ENCODE data around the gene CCDC57. TPM values are rescaled to one million over a fixed set of nuclear protein-coding genes. Genes with fewer than 3 reads are reported as not detected.

CCDC57 gene
- total RNA-seq, 2 donors from 2014 or later = 24.5 to 46.1 TPM

DNA sequence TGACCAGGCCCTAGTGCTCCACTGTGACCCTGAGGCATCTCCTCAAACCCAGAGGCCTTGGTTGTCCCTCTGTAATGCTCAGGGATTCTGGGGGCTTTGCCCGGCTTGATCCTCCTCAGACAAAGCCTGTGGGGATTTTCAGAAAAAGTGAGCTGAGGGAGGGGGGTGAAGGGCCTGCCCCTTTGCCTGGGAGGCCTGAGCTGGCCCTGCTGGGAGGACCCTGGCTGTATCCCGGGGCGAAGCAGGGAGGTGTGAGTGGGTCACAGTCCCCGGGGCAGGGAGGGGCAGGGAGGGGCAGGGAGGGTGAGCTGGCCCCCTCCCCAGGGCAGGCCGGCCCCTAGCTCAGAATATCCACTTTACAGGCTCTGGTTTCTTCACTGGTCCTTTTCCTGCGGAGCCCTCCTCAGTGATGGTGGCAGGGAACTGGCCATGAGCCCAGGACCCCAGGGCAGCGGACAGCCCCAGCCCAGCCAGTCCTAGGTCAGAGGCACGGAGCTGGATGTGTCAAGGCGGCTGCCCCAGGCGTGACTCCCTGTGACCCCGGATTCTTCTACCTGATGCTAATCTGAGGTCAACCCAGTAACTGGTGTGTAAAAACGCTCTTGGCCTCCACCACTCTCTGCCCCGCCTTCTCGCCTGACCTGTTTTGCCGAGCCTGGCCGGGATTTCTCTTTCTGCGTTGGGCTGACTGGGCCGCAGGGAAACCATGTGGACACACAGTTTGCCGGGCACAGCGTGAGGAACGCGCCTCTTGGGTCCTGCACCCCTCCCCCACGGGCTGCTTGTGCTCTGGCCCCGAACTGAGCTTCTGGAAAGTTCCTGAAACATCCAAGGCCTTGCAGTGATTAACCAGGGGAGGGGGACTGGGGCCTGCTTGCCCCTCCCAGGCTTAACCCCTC is 108.8 kb downstream of the CCDC57 start:
- H3K27ac ChIP-seq = no peak overlapping the region
- intact Hi-C loops (cut with DNase I) = no loop called here

GRCh38 chr17:82101767-82102679 is 110.6 kb downstream of the CCDC57 start:
- TF ChIP-seq, protein P1, sequence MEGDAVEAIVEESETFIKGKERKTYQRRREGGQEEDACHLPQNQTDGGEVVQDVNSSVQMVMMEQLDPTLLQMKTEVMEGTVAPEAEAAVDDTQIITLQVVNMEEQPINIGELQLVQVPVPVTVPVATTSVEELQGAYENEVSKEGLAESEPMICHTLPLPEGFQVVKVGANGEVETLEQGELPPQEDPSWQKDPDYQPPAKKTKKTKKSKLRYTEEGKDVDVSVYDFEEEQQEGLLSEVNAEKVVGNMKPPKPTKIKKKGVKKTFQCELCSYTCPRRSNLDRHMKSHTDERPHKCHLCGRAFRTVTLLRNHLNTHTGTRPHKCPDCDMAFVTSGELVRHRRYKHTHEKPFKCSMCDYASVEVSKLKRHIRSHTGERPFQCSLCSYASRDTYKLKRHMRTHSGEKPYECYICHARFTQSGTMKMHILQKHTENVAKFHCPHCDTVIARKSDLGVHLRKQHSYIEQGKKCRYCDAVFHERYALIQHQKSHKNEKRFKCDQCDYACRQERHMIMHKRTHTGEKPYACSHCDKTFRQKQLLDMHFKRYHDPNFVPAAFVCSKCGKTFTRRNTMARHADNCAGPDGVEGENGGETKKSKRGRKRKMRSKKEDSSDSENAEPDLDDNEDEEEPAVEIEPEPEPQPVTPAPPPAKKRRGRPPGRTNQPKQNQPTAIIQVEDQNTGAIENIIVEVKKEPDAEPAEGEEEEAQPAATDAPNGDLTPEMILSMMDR (IDR thresholded peaks at IDR 0.05) = no peak
- Histone ChIP-seq H3K27ac (no peak overlapping the region), H3K9me3 (no peaks in the 10 kb centered on the region), H3K4me3 (no peak overlapping the region), H3K36me3 (no peaks in the 10 kb centered on the region), H3K4me1 (peaks cover 34% of the 10 kb centered on the region), H3K9ac (ENCODE audit: low read depth in 2 of 2, low read length in 2 of 2) (no peak overlapping the region), H3K27me3 (no peaks in the 10 kb centered on the region)
- DNase-seq = no peak
- intact Hi-C loops (cut with DNase I) = no loop called here

More for the DNA sequence above, 108.8 kb downstream of the CCDC57 start:
- no peaks in the 10 kb centered on the region for H3K9me3 ChIP-seq
- no peaks in the 10 kb centered on the region for H3K36me3 ChIP-seq
- no peaks in the 10 kb centered on the region for H3K27me3 ChIP-seq
- H3K4me1 ChIP-seq = peaks cover 33% of the 10 kb centered on the region
- no peak overlapping the region for H3K4me3 ChIP-seq
- peak; percentile 70 for DNase-seq
- no peak overlapping the region for H3K9ac ChIP-seq (ENCODE audit: low read depth in 2 of 2, low read length in 2 of 2)
- TF ChIP-seq, protein P1 (IDR thresholded peaks at IDR 0.05) = no peak

- H3K27ac ChIP-seq = no peak overlapping the region
Observed at GRCh38 chr17:82101301-82101715, 111.3 kb downstream of the CCDC57 start.

DNA sequence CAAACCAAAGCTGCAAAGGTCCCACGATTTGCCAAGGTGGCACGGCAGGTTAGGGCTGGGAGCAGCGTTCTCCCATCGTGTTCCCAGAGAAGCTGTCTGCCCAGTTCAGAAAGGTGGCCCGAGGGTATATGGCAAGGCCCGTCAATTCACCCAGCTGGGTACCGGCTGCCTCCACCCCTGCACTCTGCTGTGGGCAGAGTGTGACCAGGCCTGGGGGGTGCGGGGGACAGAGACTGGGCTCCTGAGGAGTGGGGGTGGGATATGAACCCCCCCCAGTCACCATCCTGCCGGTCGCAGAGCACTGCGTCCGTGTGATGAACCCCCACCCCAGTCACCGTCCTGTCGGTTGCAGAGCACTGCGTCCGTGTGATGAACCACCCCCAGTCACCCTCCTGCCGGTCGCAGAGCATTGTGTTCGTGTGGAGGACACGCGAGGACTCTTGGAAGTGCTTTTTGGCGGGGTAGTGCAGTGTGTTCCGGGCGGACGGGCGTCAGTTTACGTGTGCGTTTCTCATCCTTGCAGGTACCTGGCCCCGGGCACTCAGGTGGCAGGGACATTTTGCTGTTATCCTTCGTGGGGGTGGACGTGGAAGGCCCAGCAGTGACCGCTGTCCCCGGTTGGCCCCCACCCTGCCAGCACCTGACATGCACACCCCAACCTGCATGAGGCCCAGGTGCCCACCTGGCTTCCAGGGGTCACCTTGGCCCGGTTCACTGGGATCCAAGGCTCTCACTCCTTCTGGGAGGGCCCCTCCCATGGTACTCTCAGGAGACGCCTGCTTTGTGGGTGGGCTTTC is 111.9 kb downstream of the CCDC57 start:
- intact Hi-C loops (cut with DNase I) = no loop called here
- Histone ChIP-seq H3K4me3 (no peak overlapping the region), H3K4me1 (peaks cover 30% of the 10 kb centered on the region), H3K9ac (ENCODE audit: low read depth in 2 of 2, low read length in 2 of 2) (no peak overlapping the region), H3K27ac (no peak overlapping the region), H3K27me3 (no peaks in the 10 kb centered on the region), H3K9me3 (no peaks in the 10 kb centered on the region), H3K36me3 (peaks cover 3% of the 10 kb centered on the region)
- no peak for DNase-seq
- TF ChIP-seq, protein P1 (IDR thresholded peaks at IDR 0.05) = no peak

More at GRCh38 chr17:82101301-82101715, 111.3 kb downstream of the CCDC57 start:
- intact Hi-C loops (cut with DNase I) = no loop called here
- DNase-seq = no peak
- H3K4me1 ChIP-seq = peaks cover 34% of the 10 kb centered on the region
- no peak overlapping the region for H3K4me3 ChIP-seq
- no peaks in the 10 kb centered on the region for H3K36me3 ChIP-seq
- H3K9me3 ChIP-seq = no peaks in the 10 kb centered on the region
- TF ChIP-seq, protein P1 (IDR thresholded peaks at IDR 0.05) = no peak
- no peak overlapping the region for H3K9ac ChIP-seq (ENCODE audit: low read depth in 2 of 2, low read length in 2 of 2)
- H3K27me3 ChIP-seq = no peaks in the 10 kb centered on the region
